HCT116 (cell line): Measurements from ENCODE around the gene RPLP1.

Experiments used
- CBX3 ChIP-seq: IDR thresholded peaks from 2 replicates; pipeline ENCODE4 v1.6.1; 2012; ENCODE audit warnings: low read depth
- ELF1 ChIP-seq: IDR thresholded peaks from 2 replicates; pipeline ENCODE4 v1.6.1; 2012; ENCODE audit warnings: low read depth, borderline replicate concordance
- EZH2 ChIP-seq: fragments of 200-600 bp; sonication (generic); IDR thresholded peaks from 2 replicates; pipeline ENCODE4 v1.6.1; 2017; ENCODE audit warnings: antibody characterized with exemption, mixed run types
- POLR2A ChIP-seq: IDR thresholded peaks from 2 replicates; pipeline ENCODE4 v1.7.0; 2011; ENCODE audit warnings: borderline replicate concordance; ENCODE audit not compliant: insufficient read depth, insufficient read length; ENCODE audit errors: extremely low read depth
- POLR2AphosphoS5 ChIP-seq: IDR thresholded peaks from 2 replicates; pipeline ENCODE4 v1.6.1; 2011; ENCODE audit warnings: mild to moderate bottlenecking, low read depth, low read length, moderate library complexity
- RAD21 ChIP-seq: IDR thresholded peaks from 2 replicates; pipeline ENCODE4 v1.6.1; 2012; ENCODE audit warnings: low read depth, mild to moderate bottlenecking
- YY1 ChIP-seq: IDR thresholded peaks from 2 replicates; pipeline ENCODE4 v1.6.1; 2011; ENCODE audit warnings: low read length, low read depth, moderate library complexity, mild to moderate bottlenecking; ENCODE audit not compliant: insufficient replicate concordance; ENCODE audit errors: extremely low read depth
- TF ChIP-seq, protein P1 (sequence below), 3 experiments: fragments of 200-600 bp in 1 of 3; sonication (generic) in 1 of 3; IDR thresholded peaks in 2 of 3; conservative IDR thresholded peaks in 1 of 3; 2 replicates each; pipeline ENCODE4 v1.5.1; 2012 to 2017; ENCODE audit warnings: low read depth in 2 of 3, low read length in 2 of 3, antibody characterized with exemption in 1 of 3, borderline replicate concordance in 1 of 3, control low read depth in 1 of 3, mild to moderate bottlenecking in 1 of 3, mixed read lengths in 1 of 3, mixed run types in 1 of 3, moderate library complexity in 1 of 3; ENCODE audit not compliant: insufficient read depth in 1 of 3
- TF ChIP-seq, protein P2 (sequence below): IDR thresholded peaks from 2 replicates; pipeline ENCODE4 v1.6.1; 2012; ENCODE audit warnings: low read depth
- TF ChIP-seq, protein P3 (sequence below): IDR thresholded peaks from 2 replicates; pipeline ENCODE4 v1.6.1; 2012

DNA sequence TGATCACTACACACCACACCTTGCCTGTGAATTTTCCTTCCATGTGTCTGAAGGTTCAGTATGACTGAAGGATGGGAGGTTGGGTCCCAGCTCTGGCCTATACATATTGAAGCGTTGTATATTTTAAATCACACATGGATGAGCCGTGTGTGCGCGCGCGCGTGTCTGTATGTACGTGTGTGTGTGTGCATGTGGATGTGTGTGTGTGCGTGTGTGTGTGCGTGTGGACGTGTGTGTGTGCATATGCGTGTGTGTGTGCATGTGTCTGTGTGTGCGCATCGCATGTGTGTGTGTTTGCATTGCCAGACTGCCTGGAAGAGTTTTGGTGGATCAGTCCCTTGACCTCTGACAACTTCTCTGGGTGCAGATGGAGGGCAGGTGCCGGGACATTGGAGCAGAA, 45.7 kb downstream of the RPLP1 start:
- no peak for TF ChIP-seq POLR2AphosphoS5
- TF ChIP-seq, protein P1, sequence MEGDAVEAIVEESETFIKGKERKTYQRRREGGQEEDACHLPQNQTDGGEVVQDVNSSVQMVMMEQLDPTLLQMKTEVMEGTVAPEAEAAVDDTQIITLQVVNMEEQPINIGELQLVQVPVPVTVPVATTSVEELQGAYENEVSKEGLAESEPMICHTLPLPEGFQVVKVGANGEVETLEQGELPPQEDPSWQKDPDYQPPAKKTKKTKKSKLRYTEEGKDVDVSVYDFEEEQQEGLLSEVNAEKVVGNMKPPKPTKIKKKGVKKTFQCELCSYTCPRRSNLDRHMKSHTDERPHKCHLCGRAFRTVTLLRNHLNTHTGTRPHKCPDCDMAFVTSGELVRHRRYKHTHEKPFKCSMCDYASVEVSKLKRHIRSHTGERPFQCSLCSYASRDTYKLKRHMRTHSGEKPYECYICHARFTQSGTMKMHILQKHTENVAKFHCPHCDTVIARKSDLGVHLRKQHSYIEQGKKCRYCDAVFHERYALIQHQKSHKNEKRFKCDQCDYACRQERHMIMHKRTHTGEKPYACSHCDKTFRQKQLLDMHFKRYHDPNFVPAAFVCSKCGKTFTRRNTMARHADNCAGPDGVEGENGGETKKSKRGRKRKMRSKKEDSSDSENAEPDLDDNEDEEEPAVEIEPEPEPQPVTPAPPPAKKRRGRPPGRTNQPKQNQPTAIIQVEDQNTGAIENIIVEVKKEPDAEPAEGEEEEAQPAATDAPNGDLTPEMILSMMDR (IDR thresholded peaks at IDR 0.05 in 2 of 3, conservative IDR thresholded peaks at IDR 0.05 in 1 of 3; ENCODE audit: borderline replicate concordance in 1 of 3, insufficient read depth in 1 of 3, low read depth in 2 of 3, low read length in 2 of 3): no peak
- no peak for TF ChIP-seq ELF1
- TF ChIP-seq YY1: no peak
- TF ChIP-seq EZH2: no peak
- TF ChIP-seq POLR2A: no peak
- TF ChIP-seq, protein P2, sequence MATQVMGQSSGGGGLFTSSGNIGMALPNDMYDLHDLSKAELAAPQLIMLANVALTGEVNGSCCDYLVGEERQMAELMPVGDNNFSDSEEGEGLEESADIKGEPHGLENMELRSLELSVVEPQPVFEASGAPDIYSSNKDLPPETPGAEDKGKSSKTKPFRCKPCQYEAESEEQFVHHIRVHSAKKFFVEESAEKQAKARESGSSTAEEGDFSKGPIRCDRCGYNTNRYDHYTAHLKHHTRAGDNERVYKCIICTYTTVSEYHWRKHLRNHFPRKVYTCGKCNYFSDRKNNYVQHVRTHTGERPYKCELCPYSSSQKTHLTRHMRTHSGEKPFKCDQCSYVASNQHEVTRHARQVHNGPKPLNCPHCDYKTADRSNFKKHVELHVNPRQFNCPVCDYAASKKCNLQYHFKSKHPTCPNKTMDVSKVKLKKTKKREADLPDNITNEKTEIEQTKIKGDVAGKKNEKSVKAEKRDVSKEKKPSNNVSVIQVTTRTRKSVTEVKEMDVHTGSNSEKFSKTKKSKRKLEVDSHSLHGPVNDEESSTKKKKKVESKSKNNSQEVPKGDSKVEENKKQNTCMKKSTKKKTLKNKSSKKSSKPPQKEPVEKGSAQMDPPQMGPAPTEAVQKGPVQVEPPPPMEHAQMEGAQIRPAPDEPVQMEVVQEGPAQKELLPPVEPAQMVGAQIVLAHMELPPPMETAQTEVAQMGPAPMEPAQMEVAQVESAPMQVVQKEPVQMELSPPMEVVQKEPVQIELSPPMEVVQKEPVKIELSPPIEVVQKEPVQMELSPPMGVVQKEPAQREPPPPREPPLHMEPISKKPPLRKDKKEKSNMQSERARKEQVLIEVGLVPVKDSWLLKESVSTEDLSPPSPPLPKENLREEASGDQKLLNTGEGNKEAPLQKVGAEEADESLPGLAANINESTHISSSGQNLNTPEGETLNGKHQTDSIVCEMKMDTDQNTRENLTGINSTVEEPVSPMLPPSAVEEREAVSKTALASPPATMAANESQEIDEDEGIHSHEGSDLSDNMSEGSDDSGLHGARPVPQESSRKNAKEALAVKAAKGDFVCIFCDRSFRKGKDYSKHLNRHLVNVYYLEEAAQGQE: no peak
- no peak for TF ChIP-seq CBX3
- TF ChIP-seq RAD21: no peak
- TF ChIP-seq, protein P3, sequence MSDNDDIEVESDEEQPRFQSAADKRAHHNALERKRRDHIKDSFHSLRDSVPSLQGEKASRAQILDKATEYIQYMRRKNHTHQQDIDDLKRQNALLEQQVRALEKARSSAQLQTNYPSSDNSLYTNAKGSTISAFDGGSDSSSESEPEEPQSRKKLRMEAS: no peak
